ENCODE data around the gene AFG3L2. TPM values are rescaled to one million over a fixed set of nuclear protein-coding genes. Genes with fewer than 3 reads are reported as not detected.

The AFG3L2 gene
- total RNA-seq, 1 experiment from 2014 or later, result 73.5 TPM

DNA sequence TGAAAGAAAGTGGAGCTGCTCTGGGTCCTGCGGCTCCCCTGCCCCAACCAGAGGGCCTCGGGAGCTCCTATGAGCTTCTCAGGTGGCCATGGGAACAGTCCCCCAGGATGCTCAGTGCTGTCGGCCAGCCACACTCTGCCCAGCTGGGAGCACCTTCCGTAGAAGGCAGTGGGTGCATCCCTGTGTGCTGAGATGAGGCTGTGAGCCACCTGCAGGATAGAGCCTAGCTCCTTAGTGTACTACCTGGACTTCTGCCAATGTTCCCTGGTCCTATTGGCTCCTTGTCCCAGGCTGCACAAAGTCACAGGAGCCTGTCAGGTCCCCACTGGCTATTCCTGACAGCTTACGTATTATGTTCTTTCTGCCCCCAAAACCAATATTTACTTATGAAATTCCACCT lies 46.8 kb upstream of the AFG3L2 start:
- H3K14ac ChIP-seq (ENCODE audit: insufficient read depth, low read length), result no peak overlapping the region
- no peak overlapping the region for H2BK20ac ChIP-seq (ENCODE audit: low read depth, low read length, poor library complexity, severe bottlenecking)
- no peaks in the 10 kb centered on the region for H3K27me3 Mint-ChIP-seq (ENCODE audit: low read depth)
- no peaks in the 10 kb centered on the region for H3K27me3 ChIP-seq (ENCODE audit: insufficient read depth, low read length)
- no peak overlapping the region for H3K9ac ChIP-seq (ENCODE audit: extremely low read depth, insufficient read length, low read length)
- no CpG with 5 or more reads among the region's 5 CpGs for WGBS (ENCODE audit: extremely low coverage, insufficient read length, low lambda C conversion rate)
- H3K23ac ChIP-seq (ENCODE audit: insufficient read length, low read depth, low read length), result no peak overlapping the region
- no peaks in the 10 kb centered on the region for H3K79me1 ChIP-seq (ENCODE audit: insufficient read depth, low read depth, low read length, poor library complexity, severe bottlenecking)
- no peak overlapping the region for H2BK120ac ChIP-seq (ENCODE audit: low read depth, low read length, poor library complexity, severe bottlenecking)
- no peak overlapping the region for H3T11ph ChIP-seq (ENCODE audit: low read length)
- H3K9me3 ChIP-seq (ENCODE audit: control insufficient read depth, low read depth, low read length), result peaks cover 16% of the 10 kb centered on the region
- DNase-seq, result no peak
- no peak overlapping the region for H3K4me3 Mint-ChIP-seq
- peaks cover 7% of the 10 kb centered on the region for H3K23me2 ChIP-seq (ENCODE audit: insufficient read length, low read depth, low read length, poor library complexity, severe bottlenecking)
- H3K56ac ChIP-seq (ENCODE audit: insufficient read length, low read depth, low read length), result no peak overlapping the region
- H2AFZ ChIP-seq (ENCODE audit: low read length), result no peak overlapping the region
- no peak overlapping the region for H4K91ac ChIP-seq (ENCODE audit: insufficient read length, low read depth, low read length)
- no peak overlapping the region for H2BK15ac ChIP-seq (ENCODE audit: low read depth, low read length)
- peaks cover 3 to 17% (median 3%) of the 10 kb centered on the region in 3 experiments; a peak in 6 of 7 replicates for H3K36me3 Mint-ChIP-seq (ENCODE audit: insufficient read depth in 1 of 3, low read depth in 3 of 3)
- H3K18ac ChIP-seq (ENCODE audit: insufficient read length, low read depth, low read length), result no peak overlapping the region
- TF ChIP-seq, protein P1, sequence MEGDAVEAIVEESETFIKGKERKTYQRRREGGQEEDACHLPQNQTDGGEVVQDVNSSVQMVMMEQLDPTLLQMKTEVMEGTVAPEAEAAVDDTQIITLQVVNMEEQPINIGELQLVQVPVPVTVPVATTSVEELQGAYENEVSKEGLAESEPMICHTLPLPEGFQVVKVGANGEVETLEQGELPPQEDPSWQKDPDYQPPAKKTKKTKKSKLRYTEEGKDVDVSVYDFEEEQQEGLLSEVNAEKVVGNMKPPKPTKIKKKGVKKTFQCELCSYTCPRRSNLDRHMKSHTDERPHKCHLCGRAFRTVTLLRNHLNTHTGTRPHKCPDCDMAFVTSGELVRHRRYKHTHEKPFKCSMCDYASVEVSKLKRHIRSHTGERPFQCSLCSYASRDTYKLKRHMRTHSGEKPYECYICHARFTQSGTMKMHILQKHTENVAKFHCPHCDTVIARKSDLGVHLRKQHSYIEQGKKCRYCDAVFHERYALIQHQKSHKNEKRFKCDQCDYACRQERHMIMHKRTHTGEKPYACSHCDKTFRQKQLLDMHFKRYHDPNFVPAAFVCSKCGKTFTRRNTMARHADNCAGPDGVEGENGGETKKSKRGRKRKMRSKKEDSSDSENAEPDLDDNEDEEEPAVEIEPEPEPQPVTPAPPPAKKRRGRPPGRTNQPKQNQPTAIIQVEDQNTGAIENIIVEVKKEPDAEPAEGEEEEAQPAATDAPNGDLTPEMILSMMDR (conservative IDR thresholded peaks at IDR 0.05), result no peak
- H3K27ac ChIP-seq (ENCODE audit: insufficient read length, low read depth, low read length), result no peak overlapping the region
- H4K8ac ChIP-seq (replicated peaks; ENCODE audit: insufficient read length, low read depth, low read length), result no peak overlapping the region
- H3K4me1 ChIP-seq (ENCODE audit: insufficient read depth, low read length), result no peaks in the 10 kb centered on the region
- H3K4me2 ChIP-seq (ENCODE audit: insufficient read depth, insufficient read length, low read length), result no peak overlapping the region
- H2BK5ac ChIP-seq (ENCODE audit: insufficient read length, low read length), result no peak overlapping the region
- no peak overlapping the region for H2AK5ac ChIP-seq (ENCODE audit: insufficient read length, low read length)
- H3K4me1 Mint-ChIP-seq, result peaks cover 13 to 17% of the 10 kb centered on the region in 2 experiments
- no peaks in the 10 kb centered on the region for H3K79me2 ChIP-seq (ENCODE audit: insufficient read depth, low read length)
- H4K5ac ChIP-seq (ENCODE audit: insufficient read length, low read depth, low read length), result no peak overlapping the region
- H3K27ac Mint-ChIP-seq, result no peak overlapping the region
- no peak overlapping the region for H3K4ac ChIP-seq (ENCODE audit: low read depth, low read length)
- no peaks in the 10 kb centered on the region for H4K20me1 ChIP-seq (ENCODE audit: control insufficient read depth, insufficient read depth, insufficient read length)
- no peak overlapping the region for H2BK12ac ChIP-seq (ENCODE audit: insufficient read length, low read depth, low read length)
- no peaks in the 10 kb centered on the region; a peak in 1 of 5 replicates for H3K9me3 Mint-ChIP-seq
